Glomerular visceral epithelial cell (primary cell): ENCODE results near the gene PLBD2.
A peak's percentile ranks its signal among the peaks of the same experiment; 100 is the strongest.

Experiments
- DNase-seq: peaks from one replicate; pipeline ENCODE4 v3.0.0-alpha.2; 2016; ENCODE audit errors: extremely low spot score

The PLBD2 gene

GRCh38 chr12:113358381-113359132 lies at the start of gene PLBD2:
Gene PLBD2, plus strand, starts transcription at chr12:113358587. Its CDS starts 14 bp downstream, at chr12:113358601.
- peak; percentile 94 for DNase-seq

DNA sequence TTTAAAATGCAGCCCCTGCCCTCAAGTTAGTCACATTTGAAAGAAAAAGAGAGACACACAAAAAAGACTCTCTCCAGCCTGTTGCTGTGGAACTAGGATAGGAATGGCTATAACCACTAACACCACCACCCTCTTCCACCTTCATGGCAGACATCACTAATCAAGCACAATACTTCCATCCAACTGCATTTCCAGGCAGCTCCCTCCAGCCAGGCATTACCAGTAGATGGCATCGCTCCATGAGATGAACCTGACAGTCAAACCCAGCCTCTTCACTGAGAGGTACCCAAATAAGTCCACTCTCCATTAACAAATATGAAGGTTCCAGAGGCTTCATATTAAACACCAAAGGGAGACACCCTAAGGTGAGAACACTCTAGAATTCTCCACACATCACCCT lies 47.9 kb upstream of the PLBD2 start:
- no peak for DNase-seq

DNA sequence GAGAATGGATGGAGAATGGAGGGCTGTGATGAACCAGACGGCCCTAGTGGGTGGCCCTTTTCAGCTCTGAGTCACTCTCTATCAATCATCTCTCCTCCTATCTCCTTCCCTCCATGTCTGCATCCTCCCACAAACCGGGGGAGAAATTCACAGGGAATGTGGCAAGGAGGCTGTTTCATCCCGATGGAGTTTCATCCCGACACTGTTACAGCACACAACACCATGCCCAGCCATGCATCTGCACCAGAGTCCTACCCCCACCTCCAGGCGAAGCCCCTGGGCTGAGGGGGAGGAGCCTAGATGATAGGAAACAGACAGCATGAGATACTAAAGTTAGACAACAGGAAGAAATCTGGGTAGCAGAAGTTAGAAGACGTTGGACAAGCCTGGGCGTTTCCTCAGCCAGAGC lies 44.3 kb upstream of the PLBD2 start:
- DNase-seq: no peak

GRCh38 chr12:113315358-113315757 lies 43.0 kb upstream of the PLBD2 start:
- DNase-seq: no peak

DNA sequence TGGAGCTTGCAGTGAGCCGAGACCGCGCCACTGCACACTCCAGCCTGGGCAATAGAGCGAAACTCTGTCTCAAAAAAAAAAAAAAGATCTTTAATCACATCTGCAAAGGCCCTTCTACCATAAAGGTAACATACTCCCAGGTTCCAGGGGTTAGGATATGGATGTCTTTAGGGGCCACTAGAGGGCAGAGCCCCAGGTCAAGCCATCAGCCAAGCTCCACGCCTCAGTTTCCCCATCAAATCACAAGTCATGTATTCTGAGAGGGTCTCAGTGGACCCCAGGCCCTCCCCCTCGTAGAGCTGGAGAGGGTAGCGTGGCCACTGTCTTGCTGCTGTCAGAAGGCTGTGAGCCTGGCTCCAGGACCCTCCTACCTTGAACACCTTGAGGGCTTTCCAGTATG lies 42.2 kb upstream of the PLBD2 start:
- DNase-seq: no peak

- DNase-seq: no peak
Observed at GRCh38 chr12:113317122-113317521, 41.3 kb upstream of the PLBD2 start.

- DNase-seq: no peak
Observed at GRCh38 chr12:113318046-113318656, 40.2 kb upstream of the PLBD2 start.

DNA sequence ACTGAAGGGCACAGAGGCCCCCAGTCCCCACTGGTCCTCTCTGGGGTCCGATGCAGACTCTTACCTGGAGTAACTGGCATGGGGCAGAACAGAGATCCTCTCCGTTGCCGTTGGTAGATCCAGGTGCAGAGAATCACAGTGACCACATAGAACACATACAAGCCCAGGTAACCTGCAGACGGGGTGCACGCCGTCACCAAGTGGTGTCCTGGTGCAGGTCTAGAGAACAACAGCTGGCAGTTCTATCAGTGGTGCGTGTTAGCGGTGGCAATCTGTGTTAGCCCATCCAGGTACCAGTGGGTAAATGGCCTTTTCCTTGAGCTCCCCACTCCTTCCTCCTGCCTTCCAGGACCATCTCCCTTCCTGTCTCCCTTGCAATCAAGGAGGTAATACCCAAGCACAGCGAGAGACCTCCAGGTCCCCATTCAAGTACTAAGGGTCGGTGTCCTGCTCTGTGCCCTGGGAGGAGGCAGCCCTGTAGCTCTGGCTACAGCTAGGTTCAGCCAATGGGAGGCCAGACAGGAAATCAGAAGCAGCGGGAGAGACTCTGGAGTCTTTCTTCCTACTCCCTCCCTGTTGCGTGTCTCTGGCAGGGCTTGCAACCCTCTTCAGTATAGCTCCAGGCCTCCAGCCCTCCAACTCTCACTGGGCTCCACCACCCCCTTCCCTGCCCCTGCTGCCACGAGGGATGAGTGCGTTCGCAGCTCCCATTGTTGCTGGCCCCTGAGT lies 39.3 kb upstream of the PLBD2 start:
- DNase-seq: no peak

DNA sequence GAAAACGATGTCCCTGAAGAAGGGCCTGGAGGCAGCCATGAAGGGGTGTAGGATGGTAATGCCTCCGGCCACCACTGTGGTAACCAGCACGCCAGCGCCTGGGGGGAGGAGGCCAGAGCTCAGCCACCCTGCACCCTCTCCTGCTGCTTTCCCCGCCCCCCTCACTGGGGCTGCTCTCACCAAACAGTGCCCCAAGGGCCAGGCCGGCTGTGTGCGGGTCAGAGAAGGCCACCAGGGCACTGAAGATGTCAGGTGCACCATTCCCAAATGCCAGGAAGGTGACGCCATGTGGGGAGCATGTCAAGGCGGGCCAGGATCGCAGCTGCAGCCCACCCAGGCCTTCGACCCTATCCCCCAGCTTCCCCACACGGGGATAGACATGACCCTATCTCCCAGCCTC lies 38.0 kb upstream of the PLBD2 start:
- no peak for DNase-seq

GRCh38 chr12:113322343-113322742 lies 36.0 kb upstream of the PLBD2 start:
- no peak for DNase-seq

GRCh38 chr12:113325916-113326315 lies 32.5 kb upstream of the PLBD2 start:
- DNase-seq: no peak

GRCh38 chr12:113326775-113327395 lies 31.5 kb upstream of the PLBD2 start:
- no peak for DNase-seq

GRCh38 chr12:113328368-113328889 lies 30.0 kb upstream of the PLBD2 start:
- no peak for DNase-seq

DNA sequence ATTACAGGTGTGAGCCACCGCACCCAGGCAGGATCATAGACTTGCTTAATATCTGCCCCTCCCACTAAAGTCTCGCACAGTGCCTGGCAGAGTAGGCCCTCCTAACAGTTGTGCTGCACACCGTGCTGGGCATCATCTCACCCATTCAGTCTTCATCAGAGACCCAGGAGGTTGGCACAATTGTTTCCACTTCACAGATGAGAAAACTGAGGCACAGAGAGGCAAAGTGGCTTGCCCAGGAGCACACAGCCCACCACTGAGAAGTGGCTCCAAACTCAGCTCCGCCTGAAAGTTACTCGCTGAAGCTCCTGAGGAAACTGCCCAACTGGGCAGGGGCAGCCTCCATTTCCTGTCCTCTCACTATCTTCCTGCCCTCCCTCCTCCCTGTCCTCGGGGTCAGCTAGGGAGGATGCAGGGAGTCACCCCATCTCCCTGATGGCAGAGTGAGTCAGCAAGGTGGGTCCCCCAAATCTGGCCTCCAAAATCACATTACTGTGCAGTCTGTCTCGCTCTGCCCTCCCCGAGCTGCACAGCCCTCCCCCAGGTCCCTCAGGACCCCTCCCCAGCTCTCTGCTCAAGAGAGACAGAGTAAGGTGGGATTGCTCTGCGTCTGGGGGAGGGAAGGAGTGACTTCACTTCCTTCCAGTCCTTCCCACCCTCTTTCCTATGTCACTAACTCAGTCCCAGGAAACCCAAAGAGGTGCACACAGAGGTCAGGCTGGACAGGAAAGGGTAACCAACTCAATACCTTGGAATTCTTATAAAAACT lies 29.2 kb upstream of the PLBD2 start:
- DNase-seq: no peak

DNA sequence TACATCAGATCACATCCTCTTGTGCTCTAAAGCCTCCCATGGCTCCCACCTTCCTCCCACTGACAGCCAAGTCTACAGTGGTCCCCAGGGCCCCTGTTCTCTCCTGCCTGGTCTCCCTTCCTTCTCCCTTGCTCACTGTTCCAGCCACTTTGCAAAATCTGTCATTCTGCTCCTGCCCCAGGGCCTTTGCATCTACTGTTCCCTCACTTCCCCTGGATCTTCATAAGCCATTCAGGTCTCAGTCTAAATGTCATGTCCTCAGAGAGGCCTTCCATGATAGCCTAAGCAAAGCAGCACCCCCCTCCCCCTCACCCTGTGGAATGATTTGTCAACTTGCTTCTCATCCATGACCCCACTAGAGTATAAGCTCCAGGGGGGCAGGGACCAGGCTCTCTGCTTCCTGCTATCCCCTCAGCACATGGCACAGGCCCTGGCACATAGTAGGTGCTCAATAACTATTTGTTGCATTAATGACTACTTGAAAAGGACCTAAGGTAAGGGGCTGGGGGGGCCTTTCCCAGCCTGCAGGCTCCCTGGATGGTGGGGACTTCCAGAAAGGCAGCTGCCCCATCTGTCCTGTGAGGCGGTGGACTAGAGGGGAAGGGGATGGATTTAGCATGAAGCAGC lies 28.5 kb upstream of the PLBD2 start:
- DNase-seq: no peak

DNA sequence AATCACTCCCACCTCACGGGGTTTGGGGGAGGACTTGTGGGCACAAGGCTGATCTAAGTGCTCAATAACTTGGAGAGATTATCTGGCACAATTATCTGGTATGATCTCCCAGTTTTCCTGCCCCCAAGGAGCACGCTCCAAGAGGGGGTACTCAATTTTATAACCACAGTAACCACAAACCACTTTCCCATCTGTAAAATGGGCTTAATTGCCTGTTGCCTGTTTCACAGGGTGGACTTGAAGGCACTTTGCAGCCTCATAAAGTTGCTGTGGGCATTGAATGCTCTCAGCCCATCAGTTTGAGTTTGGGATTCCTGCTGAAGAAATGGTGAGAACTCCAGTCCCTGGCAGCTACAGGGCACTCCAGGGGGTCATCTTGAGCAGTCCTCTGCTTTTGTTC lies 27.9 kb upstream of the PLBD2 start:
- no peak for DNase-seq

- no peak for DNase-seq
Observed at GRCh38 chr12:113332688-113333417, 25.5 kb upstream of the PLBD2 start.

DNA sequence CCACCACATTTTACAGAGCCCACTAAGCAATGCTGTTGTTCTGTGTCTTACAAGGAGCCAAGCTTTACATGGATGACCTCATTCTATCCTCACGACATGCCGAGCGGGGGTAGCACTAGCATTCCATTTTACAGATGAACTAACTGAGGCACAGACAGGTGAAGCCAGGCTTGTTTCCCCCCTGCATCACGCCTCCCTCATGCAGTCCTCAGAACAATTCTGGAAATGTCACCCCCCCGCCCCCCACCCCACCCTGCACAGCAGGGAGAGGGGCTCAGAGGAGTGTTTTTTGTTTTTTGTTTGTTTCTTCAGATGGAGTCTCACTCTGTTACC lies 25.0 kb upstream of the PLBD2 start:
- DNase-seq: no peak

- DNase-seq: no peak
Observed at GRCh38 chr12:113333877-113334785, 24.3 kb upstream of the PLBD2 start.
